Osteoblast (primary cell): ENCODE data around the gene HLTF. TPM values are rescaled to one million over a fixed set of nuclear protein-coding genes. Genes with fewer than 3 reads are reported as not detected.

Source experiments
- DNase-seq: peaks from one replicate; pipeline ENCODE4 v3.0.0; 2011; ENCODE audit warnings: low spot score, mixed read lengths; ENCODE audit not compliant: insufficient read length; ENCODE audit errors: missing footprints
- H2AFZ ChIP-seq: 2 replicates; pipeline ENCODE4 v1.6.0; 2011; ENCODE audit warnings: mild to moderate bottlenecking, low read length
- H3K27ac ChIP-seq: 2 replicates; pipeline ENCODE4 v1.5.1; 2011; ENCODE audit warnings: mild to moderate bottlenecking, low read depth, low read length, moderate library complexity
- H3K27me3 ChIP-seq: 2 replicates; pipeline ENCODE4 v1.6.0; 2012; ENCODE audit warnings: mild to moderate bottlenecking, control low read depth, inconsistent platforms, low read length, moderate library complexity; ENCODE audit not compliant: insufficient read depth
- H3K36me3 ChIP-seq: 2 replicates; pipeline ENCODE4 v1.5.1; 2011; ENCODE audit warnings: mild to moderate bottlenecking, low read length, control low read depth, moderate library complexity; ENCODE audit not compliant: insufficient read depth
- H3K4me1 ChIP-seq: 2 replicates; pipeline ENCODE4 v1.5.1; 2011; ENCODE audit warnings: mild to moderate bottlenecking, low read length, control low read depth, moderate library complexity; ENCODE audit not compliant: insufficient read depth
- H3K4me2 ChIP-seq: 2 replicates; pipeline ENCODE4 v1.6.0; 2011; ENCODE audit warnings: mild to moderate bottlenecking, low read length; ENCODE audit not compliant: insufficient read depth
- H3K4me3 ChIP-seq: fragments of 200-600 bp; sonication (generic); 3 replicates; pipeline ENCODE4 v1.5.1; 2012; ENCODE audit warnings: mild to moderate bottlenecking, low read length, inconsistent platforms; ENCODE audit not compliant: insufficient read depth
- H3K79me2 ChIP-seq: 2 replicates; pipeline ENCODE4 v1.6.0; 2012; ENCODE audit warnings: mild to moderate bottlenecking, low read length, control low read depth, inconsistent platforms; ENCODE audit not compliant: insufficient read depth
- H3K9me3 ChIP-seq: 2 replicates; pipeline ENCODE4 v1.5.1; 2011; ENCODE audit warnings: low read depth, low read length, control low read depth
- H4K20me1 ChIP-seq: 2 replicates; pipeline ENCODE4 v1.6.0; 2012; ENCODE audit warnings: mild to moderate bottlenecking, low read length, control low read depth; ENCODE audit not compliant: insufficient read depth
- total RNA-seq: library from RNA; depleted of rRNA; stranded (reverse); fragments of >200 nt; gene quantifications from 2 replicates; pipeline ENCODE4 v1.2.3, GENCODE V29; 2012
- TF ChIP-seq, protein P1 (sequence below): IDR thresholded peaks from 2 replicates; pipeline ENCODE4 v1.5.1; 2011; ENCODE audit warnings: mild to moderate bottlenecking, low read depth, low read length, moderate library complexity; ENCODE audit errors: extremely low read depth

The HLTF gene
- total RNA-seq, 1 donor: 42.0 TPM

DNA sequence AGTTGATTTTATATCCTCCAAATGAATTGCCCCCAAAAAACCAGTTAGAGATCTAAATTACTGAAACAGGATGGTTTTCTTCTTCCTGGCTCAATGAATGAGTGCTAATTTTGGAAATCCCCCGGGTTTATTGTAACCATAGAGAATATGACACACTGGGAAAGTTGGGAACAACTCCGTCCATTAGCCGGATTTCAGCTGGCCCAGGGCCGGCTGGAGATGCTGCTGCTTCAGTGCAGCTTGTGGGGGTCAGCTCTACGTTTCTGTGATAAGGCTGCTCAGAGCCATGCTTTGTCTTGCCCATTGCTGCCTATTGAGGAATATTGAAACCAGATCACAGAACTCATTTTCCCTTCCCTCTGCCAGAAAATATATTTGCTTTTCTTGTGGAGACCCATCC lies 74.7 kb downstream of the HLTF start:
- Histone ChIP-seq H3K27me3 (no peaks in the 10 kb centered on the region), H3K4me3 (no peak overlapping the region), H3K4me2 (no peak overlapping the region), H3K9me3 (no peaks in the 10 kb centered on the region), H3K79me2 (peaks cover 5% of the 10 kb centered on the region), H3K27ac (no peak overlapping the region), H3K4me1 (peaks cover 35% of the 10 kb centered on the region), H2AFZ (no peak overlapping the region), H4K20me1 (no peaks in the 10 kb centered on the region), H3K36me3 (peaks cover 36% of the 10 kb centered on the region)
- no peak for DNase-seq
- TF ChIP-seq, protein P1, sequence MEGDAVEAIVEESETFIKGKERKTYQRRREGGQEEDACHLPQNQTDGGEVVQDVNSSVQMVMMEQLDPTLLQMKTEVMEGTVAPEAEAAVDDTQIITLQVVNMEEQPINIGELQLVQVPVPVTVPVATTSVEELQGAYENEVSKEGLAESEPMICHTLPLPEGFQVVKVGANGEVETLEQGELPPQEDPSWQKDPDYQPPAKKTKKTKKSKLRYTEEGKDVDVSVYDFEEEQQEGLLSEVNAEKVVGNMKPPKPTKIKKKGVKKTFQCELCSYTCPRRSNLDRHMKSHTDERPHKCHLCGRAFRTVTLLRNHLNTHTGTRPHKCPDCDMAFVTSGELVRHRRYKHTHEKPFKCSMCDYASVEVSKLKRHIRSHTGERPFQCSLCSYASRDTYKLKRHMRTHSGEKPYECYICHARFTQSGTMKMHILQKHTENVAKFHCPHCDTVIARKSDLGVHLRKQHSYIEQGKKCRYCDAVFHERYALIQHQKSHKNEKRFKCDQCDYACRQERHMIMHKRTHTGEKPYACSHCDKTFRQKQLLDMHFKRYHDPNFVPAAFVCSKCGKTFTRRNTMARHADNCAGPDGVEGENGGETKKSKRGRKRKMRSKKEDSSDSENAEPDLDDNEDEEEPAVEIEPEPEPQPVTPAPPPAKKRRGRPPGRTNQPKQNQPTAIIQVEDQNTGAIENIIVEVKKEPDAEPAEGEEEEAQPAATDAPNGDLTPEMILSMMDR: no peak

DNA sequence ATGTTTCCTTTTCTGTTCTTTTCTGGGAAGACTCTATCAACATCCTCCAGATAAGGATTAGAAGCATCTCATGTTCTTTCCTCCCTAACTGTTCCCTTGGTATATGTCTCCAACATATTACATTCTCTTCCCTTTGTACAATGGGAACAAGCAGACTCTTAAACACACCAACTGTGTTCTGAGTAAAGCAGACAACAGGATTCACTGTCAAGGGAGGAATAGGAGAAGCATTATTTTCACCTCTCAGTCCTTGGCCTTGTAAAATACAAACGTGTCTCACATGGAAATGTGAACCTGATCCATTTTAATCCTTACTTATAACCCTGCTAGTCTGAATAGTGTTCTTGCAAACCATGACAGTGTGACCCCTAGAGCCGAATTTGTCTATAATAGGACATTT lies 75.4 kb downstream of the HLTF start:
- H3K79me2 ChIP-seq: peaks cover 5% of the 10 kb centered on the region
- H4K20me1 ChIP-seq: no peaks in the 10 kb centered on the region
- TF ChIP-seq, protein P1: no peak
- no peak overlapping the region for H2AFZ ChIP-seq
- no peak overlapping the region for H3K27ac ChIP-seq
- no peaks in the 10 kb centered on the region for H3K9me3 ChIP-seq
- H3K4me2 ChIP-seq: no peak overlapping the region
- H3K4me1 ChIP-seq: peaks cover 29% of the 10 kb centered on the region
- H3K4me3 ChIP-seq: no peak overlapping the region
- H3K36me3 ChIP-seq: peaks cover 36% of the 10 kb centered on the region
- H3K27me3 ChIP-seq: no peaks in the 10 kb centered on the region
- no peak for DNase-seq

DNA sequence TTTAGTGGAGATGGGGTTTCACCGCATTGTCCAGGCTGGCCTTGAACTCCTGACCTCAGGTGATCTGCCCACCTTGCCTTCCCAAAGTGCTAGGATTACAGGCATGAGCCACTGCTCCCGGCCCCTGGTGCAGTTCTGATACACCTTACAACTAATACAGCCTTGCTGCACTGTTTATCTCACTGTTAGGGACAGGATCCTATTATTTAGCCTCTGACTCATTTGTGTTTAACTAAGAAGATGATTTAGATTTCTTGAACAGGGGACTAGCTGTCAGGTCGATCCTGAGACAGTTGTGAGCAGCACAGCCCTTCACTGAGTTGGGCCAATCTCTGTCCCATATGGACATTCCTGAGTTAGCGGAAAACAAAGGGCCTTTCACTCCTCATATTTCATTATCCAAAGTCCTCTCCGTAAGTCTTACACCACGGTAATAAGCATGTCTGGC lies 75.8 kb downstream of the HLTF start:
- Histone ChIP-seq H3K27ac (no peak overlapping the region), H3K4me2 (no peak overlapping the region), H3K4me1 (peaks cover 29% of the 10 kb centered on the region), H2AFZ (no peak overlapping the region), H3K79me2 (peaks cover 7% of the 10 kb centered on the region), H4K20me1 (no peaks in the 10 kb centered on the region), H3K9me3 (no peaks in the 10 kb centered on the region), H3K4me3 (no peak overlapping the region), H3K36me3 (peaks cover 36% of the 10 kb centered on the region), H3K27me3 (no peaks in the 10 kb centered on the region)
- DNase-seq: no peak
- TF ChIP-seq, protein P1: no peak

DNA sequence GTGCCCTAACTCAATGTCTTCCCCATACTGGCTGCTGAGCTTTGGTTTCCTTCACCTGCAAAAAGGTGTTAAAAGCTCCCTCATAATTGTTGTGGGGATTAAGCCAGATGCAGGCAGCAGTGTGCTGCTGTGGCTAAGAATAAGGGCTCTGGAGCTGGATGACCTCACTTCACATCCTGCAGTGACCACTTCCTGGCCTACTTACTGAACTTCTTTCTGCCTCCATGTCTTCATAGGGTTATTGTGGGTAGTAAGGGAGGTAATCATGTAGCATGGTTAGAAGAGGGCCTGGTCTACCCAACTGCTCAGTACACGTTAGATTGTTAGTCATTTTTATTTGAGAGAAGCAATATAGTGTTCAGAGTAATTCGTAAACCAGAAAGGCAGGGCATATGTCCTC lies 76.6 kb downstream of the HLTF start:
- H3K79me2 ChIP-seq: peaks cover 7% of the 10 kb centered on the region
- H3K4me3 ChIP-seq: no peak overlapping the region
- DNase-seq: no peak
- H3K4me2 ChIP-seq: no peak overlapping the region
- TF ChIP-seq, protein P1: no peak
- H3K9me3 ChIP-seq: no peaks in the 10 kb centered on the region
- H3K27ac ChIP-seq: no peak overlapping the region
- H2AFZ ChIP-seq: no peak overlapping the region
- H3K36me3 ChIP-seq: peaks cover 36% of the 10 kb centered on the region
- no peaks in the 10 kb centered on the region for H4K20me1 ChIP-seq
- no peaks in the 10 kb centered on the region for H3K27me3 ChIP-seq
- peaks cover 28% of the 10 kb centered on the region for H3K4me1 ChIP-seq
